Stimulated activated CD8-positive, alpha-beta memory T cell treated with anti-CD3 and anti-CD28 coated beads, Interleukin-12 subunit alpha, Interleukin-12 subunit beta, amount 100 ng/mL, for 1 hour (primary cell): Measurements from ENCODE around the gene CDC42EP5.
"Not testable (repeated sequence)": the region's sequence is repeated elsewhere in the genome, so short reads cannot be mapped to it uniquely, and the experiment has no call there.

Source experiments
- DNase-seq: peaks from one replicate; pipeline ENCODE4 v3.0.0-alpha.2; 2020; ENCODE audit warnings: low read depth

The CDC42EP5 gene, protein sequence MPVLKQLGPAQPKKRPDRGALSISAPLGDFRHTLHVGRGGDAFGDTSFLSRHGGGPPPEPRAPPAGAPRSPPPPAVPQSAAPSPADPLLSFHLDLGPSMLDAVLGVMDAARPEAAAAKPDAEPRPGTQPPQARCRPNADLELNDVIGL

GRCh38 chr19:54473071-54473891 lies at the start of gene CDC42EP5:
CDC42EP5 (minus strand) TSS chr19:54473296; CDS start chr19:54465547, 7,749 bp downstream.
- no peak for DNase-seq

- DNase-seq = no peak
These were observed 48.9 kb upstream of the CDC42EP5 start for GRCh38 chr19:54521860-54522513.

DNA sequence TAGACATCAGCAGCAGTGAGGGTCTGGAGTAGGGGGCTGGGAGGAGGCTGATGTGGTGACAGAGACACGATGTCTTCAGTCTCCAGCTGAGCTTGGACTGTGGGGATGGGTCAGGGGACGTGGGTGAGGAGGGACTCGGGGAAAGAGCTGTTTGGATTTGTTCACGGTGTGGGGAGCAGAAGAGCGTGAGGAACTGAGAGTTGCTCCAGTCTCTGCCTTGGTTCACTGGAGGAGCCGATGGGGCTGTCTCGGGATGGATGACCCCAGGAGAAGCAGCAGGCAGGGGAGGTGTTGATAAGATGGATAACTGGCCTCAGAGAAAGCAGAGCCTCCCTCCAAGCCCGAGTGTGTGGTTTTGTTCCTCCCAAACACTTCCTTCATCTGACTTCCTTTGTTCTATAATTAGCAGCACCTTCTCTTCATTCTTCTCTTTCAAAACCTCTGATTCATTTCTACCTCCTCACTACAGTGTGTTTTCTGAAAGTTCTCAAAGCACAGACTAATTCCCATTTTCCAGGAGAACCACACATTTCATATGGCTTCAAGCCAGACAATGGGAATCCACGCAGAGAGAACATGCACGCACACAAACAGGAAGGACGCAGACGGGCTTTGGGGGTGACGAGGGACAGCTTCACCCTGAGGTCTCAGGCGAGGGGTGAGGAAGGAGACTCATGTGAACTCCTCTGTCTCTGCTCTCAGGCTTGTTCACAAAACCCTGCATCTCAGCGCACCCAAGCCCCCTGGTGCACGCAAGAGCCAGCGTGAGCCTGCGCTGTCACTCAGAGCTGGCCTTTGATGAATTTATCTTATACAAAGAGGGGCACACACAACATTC lies 48.1 kb upstream of the CDC42EP5 start:
- DNase-seq = no peak

DNA sequence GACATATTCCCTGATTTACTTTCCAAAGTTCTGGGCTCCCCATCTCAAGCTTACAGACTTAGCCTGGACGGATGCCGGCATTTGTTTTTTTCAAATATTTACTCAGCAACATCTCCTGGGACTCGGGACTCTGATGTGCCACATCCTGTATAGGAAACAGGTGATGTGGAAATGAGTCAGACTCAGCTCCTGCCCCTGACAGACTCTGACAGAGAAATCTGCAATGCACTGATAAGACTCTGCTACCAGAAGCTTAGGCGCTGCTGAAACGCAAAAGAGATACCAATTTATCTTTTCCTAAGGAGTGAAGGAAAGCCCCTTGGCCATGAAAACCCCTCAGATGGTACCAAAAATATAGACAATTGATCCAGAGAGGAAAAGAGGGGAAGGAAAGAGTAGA lies 45.7 kb upstream of the CDC42EP5 start:
- DNase-seq = no peak

GRCh38 chr19:54517483-54517882 lies 44.4 kb upstream of the CDC42EP5 start:
- no peak for DNase-seq

GRCh38 chr19:54515156-54515555 lies 42.1 kb upstream of the CDC42EP5 start:
- no peak for DNase-seq

GRCh38 chr19:54509200-54509940 lies 36.3 kb upstream of the CDC42EP5 start:
- DNase-seq = not testable (repeated sequence)

GRCh38 chr19:54508487-54508886 lies 35.4 kb upstream of the CDC42EP5 start:
- not testable (repeated sequence) for DNase-seq

GRCh38 chr19:54507824-54508223 lies 34.7 kb upstream of the CDC42EP5 start:
- DNase-seq = no peak

GRCh38 chr19:54507038-54507717 lies 34.1 kb upstream of the CDC42EP5 start:
- not testable (repeated sequence) for DNase-seq

GRCh38 chr19:54506079-54506478 lies 33.0 kb upstream of the CDC42EP5 start:
- DNase-seq = no peak

DNA sequence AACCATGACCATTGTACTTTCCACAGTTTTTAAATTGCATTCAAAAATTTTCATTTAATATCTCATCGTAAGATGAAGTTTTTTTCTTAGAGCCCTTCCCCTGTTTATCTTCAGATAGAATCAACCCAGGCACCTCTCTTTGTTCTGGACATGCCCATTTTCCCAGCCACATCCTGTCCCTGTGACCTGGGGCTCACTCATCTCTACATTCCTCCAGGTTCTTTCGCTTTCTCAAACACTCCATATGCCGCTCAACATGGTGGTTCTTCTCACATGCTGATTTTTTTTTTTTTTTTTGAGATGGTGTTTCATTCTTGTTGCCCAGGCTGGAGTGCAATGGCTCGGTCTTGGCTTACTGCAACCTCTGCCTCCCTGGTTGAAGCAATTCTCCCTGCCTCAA lies 32.4 kb upstream of the CDC42EP5 start:
- DNase-seq = not testable (repeated sequence)

DNA sequence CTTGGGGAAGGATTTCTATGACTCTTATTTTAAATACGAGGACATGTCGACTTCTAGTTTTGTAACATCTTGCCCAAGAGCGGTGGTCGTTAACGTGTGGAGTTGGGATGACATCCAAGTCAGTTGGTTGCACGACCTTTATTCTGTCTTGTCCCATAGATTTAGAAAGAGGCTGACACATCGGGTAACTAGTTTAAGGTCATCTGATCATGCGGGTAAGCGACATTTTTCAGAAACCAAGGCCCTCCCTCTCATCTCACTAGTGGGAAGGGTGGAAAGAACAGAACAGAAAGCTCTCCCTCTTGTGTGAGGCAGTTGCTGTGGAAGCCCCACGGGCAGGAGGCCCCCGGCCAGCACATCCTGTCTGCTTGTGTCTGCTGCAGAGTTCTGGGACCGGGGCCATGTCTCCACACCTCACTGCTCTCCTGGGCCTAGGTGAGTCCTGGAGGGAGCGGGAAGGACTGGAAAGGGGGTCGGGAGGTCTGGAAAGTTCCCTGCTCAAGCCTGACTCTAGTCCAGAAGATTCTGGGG lies 29.5 kb upstream of the CDC42EP5 start, which contains the start of gene LAIR2:
TSS of gene LAIR2 (plus strand) at position 314 of the 531 bp plus-strand sequence. CDS start at position 402, 88 bp downstream.
- no peak for DNase-seq

- not testable (repeated sequence) for DNase-seq
These were observed 25.3 kb upstream of the CDC42EP5 start for GRCh38 chr19:54498451-54498772.

DNA sequence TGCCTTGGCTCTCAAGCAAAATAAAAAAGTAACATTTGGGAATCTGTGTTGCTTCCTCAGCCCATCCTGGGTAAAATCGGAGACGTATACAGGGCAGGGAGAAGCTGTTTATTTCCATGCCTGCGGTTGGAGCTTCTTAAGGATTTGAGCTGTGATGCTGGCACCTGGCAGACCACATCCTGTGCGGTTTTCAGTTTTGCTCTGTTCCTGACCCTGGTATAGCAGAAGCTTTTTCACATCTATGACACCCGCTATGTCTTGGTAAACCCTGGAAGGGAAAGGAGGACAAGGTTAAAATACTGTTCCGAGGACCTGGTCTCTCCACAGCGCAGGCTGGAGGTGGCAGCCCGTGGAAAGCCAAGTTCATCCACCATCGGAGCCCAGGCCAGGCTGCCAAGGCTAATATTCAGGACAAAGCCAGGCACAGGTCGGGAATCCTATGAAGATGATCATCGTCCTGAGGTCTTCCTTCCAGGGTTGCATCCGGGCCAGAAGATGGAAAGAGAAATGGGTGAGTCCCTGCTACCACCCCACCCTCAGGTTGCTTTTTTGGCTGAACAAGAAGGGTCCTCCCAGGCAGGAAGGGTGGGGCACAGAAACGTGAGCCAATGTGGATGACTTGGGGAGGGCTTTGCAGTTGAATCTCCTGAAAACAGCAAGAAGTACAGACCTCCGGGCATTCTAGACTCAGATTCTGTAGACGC lies 24.8 kb upstream of the CDC42EP5 start:
- DNase-seq = not testable (repeated sequence)

GRCh38 chr19:54495284-54495683 lies 22.2 kb upstream of the CDC42EP5 start:
- DNase-seq = not testable (repeated sequence)

DNA sequence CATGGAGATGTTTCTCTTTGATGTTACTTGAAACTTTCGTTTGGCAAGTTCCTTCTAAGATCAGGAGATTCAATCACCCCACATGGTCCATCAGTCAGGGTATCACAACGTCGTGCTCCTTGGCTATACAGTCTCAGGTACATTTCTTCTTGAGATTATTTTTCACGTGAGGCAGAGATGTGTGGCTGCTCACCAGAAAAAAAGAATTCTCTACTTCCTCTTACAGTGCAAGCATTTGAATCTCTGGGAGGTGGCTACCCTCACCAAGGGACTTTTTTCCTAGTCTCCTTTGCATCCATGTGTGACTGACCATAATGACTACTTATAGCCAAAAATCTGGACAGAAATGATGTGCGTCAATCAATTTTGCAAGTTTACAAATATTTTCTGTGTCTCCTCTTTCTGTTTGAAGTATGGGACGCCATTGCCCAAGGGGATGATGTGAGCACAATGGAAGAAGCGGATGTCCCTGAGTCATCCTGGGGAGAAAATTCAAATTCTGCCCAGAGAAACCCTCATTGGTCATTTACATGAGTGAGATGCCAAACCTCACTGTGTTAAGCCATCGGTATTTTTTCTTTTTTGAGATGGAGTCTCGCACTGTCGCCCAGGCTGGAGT lies 21.0 kb upstream of the CDC42EP5 start:
- DNase-seq = no peak

DNA sequence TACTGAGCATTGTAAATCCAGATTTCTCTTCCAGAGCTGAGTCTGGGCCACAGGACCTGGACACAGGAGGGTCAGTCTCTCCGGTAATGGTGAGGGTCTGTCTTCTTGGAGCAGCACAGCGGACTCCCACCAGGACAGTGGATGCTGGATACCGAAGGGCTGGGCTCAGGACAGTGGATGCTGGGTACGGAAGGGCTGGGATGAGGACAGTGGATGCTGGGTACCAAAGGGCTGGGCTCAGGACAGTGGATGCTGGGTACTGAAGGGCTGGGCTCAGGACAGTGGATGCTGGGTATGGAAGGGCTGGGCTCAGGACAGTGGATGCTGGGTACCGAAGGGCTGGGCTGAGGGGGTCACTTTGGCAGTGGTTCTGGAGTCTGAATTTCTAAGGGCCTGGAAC lies 20.0 kb upstream of the CDC42EP5 start:
- DNase-seq = not testable (repeated sequence)

DNA sequence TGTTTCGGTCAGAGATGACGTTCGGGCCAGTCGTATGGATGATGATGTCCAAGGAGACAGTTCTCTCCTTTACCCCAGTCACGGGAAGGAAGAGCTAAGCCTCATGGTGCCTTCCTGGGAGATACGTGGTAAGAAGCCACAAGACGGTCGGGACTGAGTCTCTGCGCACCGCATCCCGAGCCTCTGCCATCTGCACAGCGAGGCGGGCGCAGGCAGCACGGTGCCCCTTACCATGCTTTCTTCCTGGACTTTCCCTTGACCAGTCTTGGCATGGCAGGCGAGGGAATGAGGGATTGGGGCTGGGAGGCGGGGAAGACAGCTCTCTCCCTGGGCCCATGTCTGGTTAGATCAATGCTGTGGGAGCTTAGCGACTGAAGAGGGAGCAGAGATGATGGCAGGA lies 19.5 kb upstream of the CDC42EP5 start:
- DNase-seq = no peak
